HepG2 (cell line): ENCODE measurements around the gene CATSPERD. TPM values are rescaled to one million over a fixed set of nuclear protein-coding genes. Genes with fewer than 3 reads are reported as not detected.
A peak's percentile ranks its signal among the peaks of the same experiment; 100 is the strongest.

Experiments
- EEA1 ChIP-seq: sonication (generic); formaldehyde crosslinking; IDR thresholded peaks from 2 replicates; pipeline ENCODE4 v1.5.1; 2020; ENCODE audit warnings: mild to moderate bottlenecking, missing genetic modification reagents, borderline replicate concordance
- HDAC2 ChIP-seq: sonication (generic); formaldehyde crosslinking; IDR thresholded peaks from 2 replicates; pipeline ENCODE4 v1.4.0; 2020; ENCODE audit warnings: missing genetic modification reagents
- NR2F6 ChIP-seq, 2 experiments: IDR thresholded peaks; 2 replicates each; pipeline ENCODE4 v1.6.1; 2016; ENCODE audit warnings: antibody characterized with exemption in 1 of 2, mild to moderate bottlenecking in 1 of 2
- ONECUT2 ChIP-seq: sonication (generic); formaldehyde crosslinking; IDR thresholded peaks from 2 replicates; pipeline ENCODE4 v1.4.0; 2020; ENCODE audit warnings: missing genetic modification reagents
- PCBP1 ChIP-seq: fragments of 200-400 bp; formaldehyde crosslinking; IDR thresholded peaks from 2 replicates; pipeline ENCODE4 v1.6.1; 2017; ENCODE audit warnings: mild to moderate bottlenecking, low read depth, low read length, borderline replicate concordance
- PRDM15 ChIP-seq: sonication (generic); formaldehyde crosslinking; IDR thresholded peaks from 2 replicates; pipeline ENCODE4 v1.4.0; 2020; ENCODE audit warnings: missing genetic modification reagents
- SMAD3 ChIP-seq: sonication (generic); formaldehyde crosslinking; IDR thresholded peaks from 2 replicates; pipeline ENCODE4 v1.4.0; 2020; ENCODE audit warnings: missing genetic modification reagents
- TARDBP ChIP-seq: sonication (generic); formaldehyde crosslinking; IDR thresholded peaks from 2 replicates; pipeline ENCODE4 v1.8.0; 2022; ENCODE audit warnings: mild to moderate bottlenecking, missing genetic modification reagents
- TGIF2 ChIP-seq: IDR thresholded peaks from 2 replicates; pipeline ENCODE4 v1.6.1; 2016; ENCODE audit warnings: control low read depth, missing compliant biosample characterization
- ZBTB14 ChIP-seq: sonication (generic); formaldehyde crosslinking; IDR thresholded peaks from 2 replicates; pipeline ENCODE4 v1.4.0; 2020; ENCODE audit warnings: missing genetic modification reagents
- ZBTB21 ChIP-seq: sonication (generic); formaldehyde crosslinking; IDR thresholded peaks from 2 replicates; pipeline ENCODE4 v1.4.0; 2020; ENCODE audit warnings: missing genetic modification reagents
- ZC3H13 ChIP-seq: sonication (generic); formaldehyde crosslinking; IDR thresholded peaks from 2 replicates; pipeline ENCODE4 v1.8.1; 2023; ENCODE audit warnings: mild to moderate bottlenecking, missing genetic modification reagents, moderate library complexity
- ZFP37 ChIP-seq: sonication (generic); formaldehyde crosslinking; IDR thresholded peaks from 2 replicates; pipeline ENCODE4 v1.4.0; 2020; ENCODE audit warnings: missing genetic modification reagents, borderline replicate concordance
- ZNF12 ChIP-seq: sonication (generic); formaldehyde crosslinking; IDR thresholded peaks from 2 replicates; pipeline ENCODE4 v1.5.0; 2020; ENCODE audit warnings: missing genetic modification reagents
- ZNF136 ChIP-seq: sonication (generic); formaldehyde crosslinking; IDR thresholded peaks from 2 replicates; pipeline ENCODE4 v1.8.1; 2022; ENCODE audit warnings: low read depth, mild to moderate bottlenecking, moderate library complexity, missing genetic modification reagents
- ZNF33B ChIP-seq: sonication (generic); formaldehyde crosslinking; IDR thresholded peaks from 2 replicates; pipeline ENCODE4 v1.5.1; 2020; ENCODE audit warnings: mild to moderate bottlenecking, missing genetic modification reagents
- ZSCAN25 ChIP-seq: sonication (generic); formaldehyde crosslinking; IDR thresholded peaks from 2 replicates; pipeline ENCODE4 v1.8.0; 2022; ENCODE audit warnings: mild to moderate bottlenecking, missing genetic modification reagents
- polyA plus RNA-seq, 8 experiments: library from polyadenylated mRNA; depleted of rRNA in 3 of 8; stranded (reverse) in 7 of 8; unstranded in 1 of 8; fragments of >200 nt; fragmentation: Illumina TruSeq in 4 of 8; extraction: Trizol in 4 of 8; gene quantifications; 2 replicates each; pipeline versions ENCODE4 v1.2.1 to v1.2.3, GENCODE V29; 2011 to 2016; ENCODE audit warnings: low read depth in 4 of 8, missing spikeins in 1 of 8, mixed read lengths in 1 of 8; ENCODE audit not compliant: insufficient read depth in 1 of 8
- total RNA-seq, 5 experiments: library from RNA; depleted of rRNA; stranded (reverse); fragments of >200 nt; fragmentation: Illumina TruSeq; extraction: Trizol; gene quantifications; 2 replicates each; pipeline ENCODE4 v1.2.3, GENCODE V29; 2016; ENCODE audit warnings: low read depth in 1 of 5
- TF ChIP-seq, protein P1 (sequence below): sonication (generic); formaldehyde crosslinking; IDR thresholded peaks from 2 replicates; pipeline ENCODE4 v1.9.0; 2022; ENCODE audit warnings: low read depth, missing genetic modification reagents
- TF ChIP-seq, protein P2 (sequence below): IDR thresholded peaks from 2 replicates; pipeline ENCODE4 v1.6.1; 2012; ENCODE audit warnings: inconsistent platforms
- TF ChIP-seq, protein P3 (sequence below): sonication (generic); formaldehyde crosslinking; IDR thresholded peaks from 2 replicates; pipeline ENCODE4 v1.4.0; 2020; ENCODE audit warnings: missing genetic modification reagents

The CATSPERD gene
- total and polyA plus RNA-seq, 2 of the 13 experiments (the other 11 are each of a cell fraction or from before 2014, with no cell fraction given), result 0.04 TPM; not detected in 1

DNA sequence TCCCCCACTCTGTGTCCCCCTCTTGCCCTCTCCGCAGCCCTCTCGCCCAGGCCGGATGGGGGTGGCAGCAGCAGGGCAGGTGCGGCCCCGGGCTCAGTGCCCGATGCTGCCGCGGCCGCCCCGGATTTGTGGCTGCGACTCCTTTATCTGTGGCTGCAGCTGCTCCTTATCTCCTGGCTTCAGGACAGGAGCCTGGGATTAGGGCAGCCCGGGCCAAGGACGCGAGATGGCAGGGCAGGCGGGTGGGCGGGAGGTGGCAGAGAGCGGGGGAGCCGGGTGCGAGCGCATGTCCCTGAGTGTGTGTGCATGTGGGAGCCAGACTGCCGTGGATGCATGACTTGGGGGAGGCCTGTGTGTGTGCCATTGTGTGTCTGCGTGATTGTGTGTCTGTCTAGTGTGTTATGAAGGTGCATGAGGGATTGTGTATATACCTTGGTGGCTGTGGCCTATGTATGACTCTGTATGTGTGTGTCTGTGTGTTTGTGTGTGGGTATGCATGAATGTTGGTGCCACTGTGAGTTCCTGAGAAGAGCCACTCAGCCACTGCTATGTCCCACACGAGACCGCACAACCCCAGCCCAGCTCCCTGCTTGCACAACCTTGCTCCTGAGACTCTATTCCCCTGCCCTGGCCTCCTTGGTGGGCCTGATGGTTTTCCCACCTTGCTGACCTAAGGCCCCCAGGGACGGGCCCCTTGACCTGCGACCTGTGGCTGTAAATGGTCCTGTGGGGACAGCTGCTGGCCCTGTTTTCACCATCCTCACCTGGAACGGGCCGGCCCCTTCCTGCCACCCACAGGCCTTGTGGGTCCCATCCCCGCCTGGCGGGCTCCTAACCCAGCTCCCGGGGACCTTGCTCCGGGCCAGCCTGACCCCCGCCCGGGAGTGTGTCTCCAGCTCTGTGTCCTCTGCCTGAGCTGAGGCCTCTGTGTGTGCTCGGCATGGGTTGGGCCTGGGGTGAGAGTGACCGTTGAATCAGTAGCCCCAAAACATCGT is 79.1 kb downstream of the CATSPERD start (continued):
- TF ChIP-seq ZNF12 (CRISPR knock-in tag) (no peak), ZC3H13 (CRISPR knock-in tag) (peak; percentile 55; the same call in 1 of the 2 replicates), NR2F6 (IDR thresholded peaks at IDR 0.05) (peak; percentile 36; the same call in 1 of the 2 replicates), NR2F6 (CRISPR knock-in tag; IDR thresholded peaks at IDR 0.05) (peak; percentile 51), PCBP1 (no peak), EEA1 (peak; percentile 67; the same call in 1 of the 2 replicates), ZSCAN25 (CRISPR knock-in tag) (peak; percentile 48; the same call in 1 of the 2 replicates), SMAD3 (no peak), TGIF2 (CRISPR knock-in tag) (no peak), HDAC2 (CRISPR knock-in tag) (0 out of 2 replicates have a peak, but pooled peaks have one; percentile 29), ZNF136 (CRISPR knock-in tag) (no peak), ZFP37 (CRISPR knock-in tag) (0 out of 2 replicates have a peak, but pooled peaks have one; percentile 45), ZNF33B (CRISPR knock-in tag) (no peak), ZBTB14 (no peak), ZBTB21 (CRISPR knock-in tag) (no peak), ONECUT2 (CRISPR knock-in tag) (no peak), PRDM15 (CRISPR knock-in tag) (no peak), TARDBP (CRISPR knock-in tag) (peak; percentile 45; the same call in 1 of the 2 replicates)
- TF ChIP-seq, protein P1, sequence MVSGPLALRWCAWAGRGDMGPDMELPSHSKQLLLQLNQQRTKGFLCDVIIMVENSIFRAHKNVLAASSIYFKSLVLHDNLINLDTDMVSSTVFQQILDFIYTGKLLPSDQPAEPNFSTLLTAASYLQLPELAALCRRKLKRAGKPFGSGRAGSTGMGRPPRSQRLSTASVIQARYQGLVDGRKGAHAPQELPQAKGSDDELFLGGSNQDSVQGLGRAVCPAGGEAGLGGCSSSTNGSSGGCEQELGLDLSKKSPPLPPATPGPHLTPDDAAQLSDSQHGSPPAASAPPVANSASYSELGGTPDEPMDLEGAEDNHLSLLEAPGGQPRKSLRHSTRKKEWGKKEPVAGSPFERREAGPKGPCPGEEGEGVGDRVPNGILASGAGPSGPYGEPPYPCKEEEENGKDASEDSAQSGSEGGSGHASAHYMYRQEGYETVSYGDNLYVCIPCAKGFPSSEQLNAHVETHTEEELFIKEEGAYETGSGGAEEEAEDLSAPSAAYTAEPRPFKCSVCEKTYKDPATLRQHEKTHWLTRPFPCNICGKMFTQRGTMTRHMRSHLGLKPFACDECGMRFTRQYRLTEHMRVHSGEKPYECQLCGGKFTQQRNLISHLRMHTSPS (CRISPR knock-in tag), result peak; percentile 50
- TF ChIP-seq, protein P2, sequence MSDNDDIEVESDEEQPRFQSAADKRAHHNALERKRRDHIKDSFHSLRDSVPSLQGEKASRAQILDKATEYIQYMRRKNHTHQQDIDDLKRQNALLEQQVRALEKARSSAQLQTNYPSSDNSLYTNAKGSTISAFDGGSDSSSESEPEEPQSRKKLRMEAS, result peak; percentile 82
- TF ChIP-seq, protein P3, sequence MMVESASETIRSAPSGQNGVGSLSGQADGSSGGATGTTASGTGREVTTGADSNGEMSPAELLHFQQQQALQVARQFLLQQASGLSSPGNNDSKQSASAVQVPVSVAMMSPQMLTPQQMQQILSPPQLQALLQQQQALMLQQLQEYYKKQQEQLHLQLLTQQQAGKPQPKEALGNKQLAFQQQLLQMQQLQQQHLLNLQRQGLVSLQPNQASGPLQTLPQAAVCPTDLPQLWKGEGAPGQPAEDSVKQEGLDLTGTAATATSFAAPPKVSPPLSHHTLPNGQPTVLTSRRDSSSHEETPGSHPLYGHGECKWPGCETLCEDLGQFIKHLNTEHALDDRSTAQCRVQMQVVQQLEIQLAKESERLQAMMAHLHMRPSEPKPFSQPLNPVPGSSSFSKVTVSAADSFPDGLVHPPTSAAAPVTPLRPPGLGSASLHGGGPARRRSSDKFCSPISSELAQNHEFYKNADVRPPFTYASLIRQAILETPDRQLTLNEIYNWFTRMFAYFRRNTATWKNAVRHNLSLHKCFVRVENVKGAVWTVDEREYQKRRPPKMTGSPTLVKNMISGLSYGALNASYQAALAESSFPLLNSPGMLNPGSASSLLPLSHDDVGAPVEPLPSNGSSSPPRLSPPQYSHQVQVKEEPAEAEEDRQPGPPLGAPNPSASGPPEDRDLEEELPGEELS (CRISPR knock-in tag), result no peak
